Omental fat pad (tissue), 4 donors: ENCODE results near the gene EPHA8. TPM values are rescaled to one million over a fixed set of nuclear protein-coding genes. Genes with fewer than 3 reads are reported as not detected.

ENCODE experiments used
- ATAC-seq: fragments of 150-250 bp; one replicate; pipeline ENCODE4 v1.9.1; 2016; ENCODE audit warnings: mild to moderate bottlenecking, moderate library complexity; ENCODE audit not compliant: low FRiP score
- DNase-seq: peaks from one replicate; pipeline ENCODE4 v3.0.0-alpha.2; 2019; ENCODE audit warnings: low spot score
- total RNA-seq, 4 donors: library from RNA; depleted of rRNA; stranded (reverse); fragments of >200 nt; gene quantifications; one replicate each; pipeline ENCODE4 v1.1.0, GENCODE V29; 2016
- TF ChIP-seq, protein P1 (sequence below), 3 donors: fragments of 450-650 bp; IDR thresholded peaks; one replicate each; pipeline ENCODE4 v1.5.1; 2016 to 2017; ENCODE audit warnings: antibody characterized with exemption in 3 of 3, mild to moderate bottlenecking in 3 of 3, moderate library complexity in 2 of 3

The EPHA8 gene
- total RNA-seq: not detected

GRCh38 chr1:22562584-22563583 is at the start of gene EPHA8:
TSS of gene EPHA8 (plus strand) at chr1:22563489. CDS start at chr1:22563636, 147 bp downstream.
- DNase-seq: no peak
- TF ChIP-seq, protein P1, sequence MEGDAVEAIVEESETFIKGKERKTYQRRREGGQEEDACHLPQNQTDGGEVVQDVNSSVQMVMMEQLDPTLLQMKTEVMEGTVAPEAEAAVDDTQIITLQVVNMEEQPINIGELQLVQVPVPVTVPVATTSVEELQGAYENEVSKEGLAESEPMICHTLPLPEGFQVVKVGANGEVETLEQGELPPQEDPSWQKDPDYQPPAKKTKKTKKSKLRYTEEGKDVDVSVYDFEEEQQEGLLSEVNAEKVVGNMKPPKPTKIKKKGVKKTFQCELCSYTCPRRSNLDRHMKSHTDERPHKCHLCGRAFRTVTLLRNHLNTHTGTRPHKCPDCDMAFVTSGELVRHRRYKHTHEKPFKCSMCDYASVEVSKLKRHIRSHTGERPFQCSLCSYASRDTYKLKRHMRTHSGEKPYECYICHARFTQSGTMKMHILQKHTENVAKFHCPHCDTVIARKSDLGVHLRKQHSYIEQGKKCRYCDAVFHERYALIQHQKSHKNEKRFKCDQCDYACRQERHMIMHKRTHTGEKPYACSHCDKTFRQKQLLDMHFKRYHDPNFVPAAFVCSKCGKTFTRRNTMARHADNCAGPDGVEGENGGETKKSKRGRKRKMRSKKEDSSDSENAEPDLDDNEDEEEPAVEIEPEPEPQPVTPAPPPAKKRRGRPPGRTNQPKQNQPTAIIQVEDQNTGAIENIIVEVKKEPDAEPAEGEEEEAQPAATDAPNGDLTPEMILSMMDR (IDR thresholded peaks at IDR 0.05): no peak
- ATAC-seq: no peak

- ATAC-seq (no peak), DNase-seq (no peak)
Observed at GRCh38 chr1:22516906-22517571, 46.2 kb upstream of the EPHA8 start.

DNA sequence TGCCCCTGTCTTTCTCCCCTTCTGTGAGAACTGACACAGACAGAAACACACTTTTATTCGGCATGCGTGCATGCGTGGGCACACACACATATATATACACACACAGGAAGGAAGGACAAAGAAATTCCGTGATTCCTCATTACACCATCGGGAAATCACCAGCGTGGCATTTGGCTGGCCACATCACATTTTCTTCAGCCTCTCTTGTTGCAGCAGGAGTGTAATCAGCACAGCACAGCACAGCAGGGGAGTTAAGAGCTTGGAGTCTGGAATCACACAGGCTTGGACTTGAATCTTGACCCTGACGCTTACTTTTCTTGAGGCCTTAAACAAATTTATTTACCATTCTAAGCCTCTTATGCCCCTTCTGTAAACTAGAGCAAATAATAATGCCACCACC is 45.3 kb upstream of the EPHA8 start:
- TF ChIP-seq, protein P1 (IDR thresholded peaks at IDR 0.05): no peak
- ATAC-seq: no peak
- DNase-seq: no peak

More at GRCh38 chr1:22516906-22517571, 46.2 kb upstream of the EPHA8 start:
- TF ChIP-seq, protein P1 (IDR thresholded peaks at IDR 0.05): no peak

- TF ChIP-seq, protein P1 (IDR thresholded peaks at IDR 0.05): no peak
- no peak for DNase-seq
- ATAC-seq: no peak
Observed at GRCh38 chr1:22518379-22518778, 44.9 kb upstream of the EPHA8 start.

- no peak for DNase-seq
- no peak for ATAC-seq
- TF ChIP-seq, protein P1 (IDR thresholded peaks at IDR 0.05): no peak
Observed at GRCh38 chr1:22520871-22521270, 42.4 kb upstream of the EPHA8 start.

GRCh38 chr1:22521692-22522091 is 41.6 kb upstream of the EPHA8 start:
- TF ChIP-seq, protein P1 (IDR thresholded peaks at IDR 0.05): no peak
- DNase-seq: no peak
- no peak for ATAC-seq
